Peyer's patch (tissue), 4 donors: Measurements from ENCODE around the gene TBX15. TPM values are rescaled to one million over a fixed set of nuclear protein-coding genes. Genes with fewer than 3 reads are reported as not detected.

ENCODE experiments used
- DNase-seq, 3 donors: peaks; one replicate each; pipeline ENCODE4 v3.0.0-alpha.2; 2017 to 2019
- H3K27ac ChIP-seq, 4 donors: fragments of 200-600 bp; sonication (generic); one replicate each; pipeline ENCODE4 v1.5.1; 2016 to 2019
- H3K27me3 ChIP-seq, 2 donors: fragments of 200-600 bp; sonication (generic); one replicate each; pipeline ENCODE4 v1.5.1; 2019
- H3K36me3 ChIP-seq, 3 donors: fragments of 200-600 bp; sonication (generic); one replicate each; pipeline ENCODE4 v1.5.1; 2016 to 2019
- H3K4me1 ChIP-seq, 4 donors: fragments of 200-600 bp; sonication (generic); one replicate each; pipeline ENCODE4 v1.5.1; 2016 to 2019
- H3K4me3 ChIP-seq, 4 donors: fragments of 200-600 bp; sonication (generic); 1 replicate in 3 of 4; 2 replicates in 1 of 4; pipeline ENCODE4 v1.5.1; 2016 to 2019; ENCODE audit warnings: mild to moderate bottlenecking in 1 of 4
- H3K9me3 ChIP-seq, 4 donors: fragments of 200-600 bp; sonication (generic); one replicate each; pipeline ENCODE4 v1.5.1; 2016 to 2019; ENCODE audit warnings: mild to moderate bottlenecking in 1 of 4
- POLR2A ChIP-seq, 2 donors: fragments of 450-650 bp; IDR thresholded peaks; one replicate each; pipeline ENCODE4 v1.5.1; 2017; ENCODE audit warnings: antibody characterized with exemption in 2 of 2, mild to moderate bottlenecking in 2 of 2, moderate library complexity in 2 of 2
- total RNA-seq, 4 donors: library from RNA; depleted of rRNA; stranded (reverse); fragments of >200 nt; gene quantifications; one replicate each; pipeline ENCODE4 v1.1.0, GENCODE V29; 2016
- TF ChIP-seq, protein P1 (sequence below), 6 experiments: fragments of 450-650 bp in 4 of 6; fragments of 200-600 bp in 2 of 6; sonication (generic) in 1 of 6; IDR thresholded peaks; one replicate each; pipeline ENCODE4 v1.5.1; 2017 to 2019; ENCODE audit warnings: antibody characterized with exemption in 6 of 6, mild to moderate bottlenecking in 3 of 6, moderate library complexity in 1 of 6

TBX15 gene
- total RNA-seq, 4 donors from 2014 or later = 0.40 to 3.3 TPM; not detected in 2

DNA sequence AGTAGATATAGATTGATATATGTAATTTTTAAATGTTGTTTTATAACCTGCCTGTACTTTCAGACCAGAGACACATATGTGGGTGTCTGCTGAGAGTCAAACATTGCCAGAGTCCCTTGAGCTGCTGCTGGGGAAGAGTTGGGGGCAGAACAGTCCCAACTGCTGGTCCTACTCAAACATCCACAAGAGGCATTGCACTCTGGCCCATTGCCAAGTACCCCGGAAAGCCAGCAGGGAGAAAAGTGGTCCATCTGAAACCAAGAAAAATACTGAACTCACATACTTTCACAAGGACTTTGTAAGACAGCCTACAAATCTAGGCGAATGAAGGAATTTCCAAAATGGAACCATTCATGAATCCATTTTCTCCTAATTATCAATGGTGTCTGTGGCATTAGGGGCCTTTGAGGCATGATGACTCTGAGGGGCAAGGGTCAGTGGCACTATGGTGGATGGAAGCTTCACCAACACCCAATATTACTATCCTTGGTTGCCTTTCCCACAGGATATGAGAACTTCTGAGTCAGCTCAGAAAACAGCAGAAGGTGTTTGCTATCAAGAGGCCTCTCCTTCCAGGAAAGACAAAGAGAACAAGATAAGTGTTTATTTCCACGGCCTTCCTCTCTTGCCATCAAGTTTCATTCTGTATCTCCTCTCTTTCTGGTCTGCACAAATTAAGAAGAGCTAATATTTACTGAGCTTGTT, 7.3 kb upstream of the TBX15 start:
- Histone ChIP-seq H3K4me1 (peaks cover 0 to 10% (median 0%) of the 10 kb centered on the region in 4 donors), H3K9me3 (no peaks in the 10 kb centered on the region), H3K4me3 (no peak overlapping the region), H3K36me3 (no peaks in the 10 kb centered on the region), H3K27ac (no peak overlapping the region), H3K27me3 (peaks cover 0 to 65% of the 10 kb centered on the region in 2 donors)
- TF ChIP-seq, protein P1, sequence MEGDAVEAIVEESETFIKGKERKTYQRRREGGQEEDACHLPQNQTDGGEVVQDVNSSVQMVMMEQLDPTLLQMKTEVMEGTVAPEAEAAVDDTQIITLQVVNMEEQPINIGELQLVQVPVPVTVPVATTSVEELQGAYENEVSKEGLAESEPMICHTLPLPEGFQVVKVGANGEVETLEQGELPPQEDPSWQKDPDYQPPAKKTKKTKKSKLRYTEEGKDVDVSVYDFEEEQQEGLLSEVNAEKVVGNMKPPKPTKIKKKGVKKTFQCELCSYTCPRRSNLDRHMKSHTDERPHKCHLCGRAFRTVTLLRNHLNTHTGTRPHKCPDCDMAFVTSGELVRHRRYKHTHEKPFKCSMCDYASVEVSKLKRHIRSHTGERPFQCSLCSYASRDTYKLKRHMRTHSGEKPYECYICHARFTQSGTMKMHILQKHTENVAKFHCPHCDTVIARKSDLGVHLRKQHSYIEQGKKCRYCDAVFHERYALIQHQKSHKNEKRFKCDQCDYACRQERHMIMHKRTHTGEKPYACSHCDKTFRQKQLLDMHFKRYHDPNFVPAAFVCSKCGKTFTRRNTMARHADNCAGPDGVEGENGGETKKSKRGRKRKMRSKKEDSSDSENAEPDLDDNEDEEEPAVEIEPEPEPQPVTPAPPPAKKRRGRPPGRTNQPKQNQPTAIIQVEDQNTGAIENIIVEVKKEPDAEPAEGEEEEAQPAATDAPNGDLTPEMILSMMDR (IDR thresholded peaks at IDR 0.05) = no peak
- TF ChIP-seq POLR2A (IDR thresholded peaks at IDR 0.05) = no peak
- DNase-seq = no peak

DNA sequence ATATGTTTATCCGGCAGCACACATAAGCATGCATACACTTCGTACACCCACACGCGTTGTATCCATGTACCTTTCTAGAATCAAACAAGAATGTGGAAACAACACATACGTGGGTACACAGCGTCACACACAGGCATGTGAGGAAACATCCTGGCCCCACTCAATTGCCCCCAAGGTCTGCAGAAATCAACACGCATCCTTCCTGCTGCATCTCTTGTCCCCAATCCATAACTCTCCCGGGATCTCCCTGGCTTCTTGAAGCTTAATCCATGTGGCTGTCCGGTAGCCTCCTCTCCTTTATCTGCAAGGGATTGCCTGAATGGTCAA, 5.5 kb upstream of the TBX15 start:
- Histone ChIP-seq H3K27ac (no peak overlapping the region), H3K4me3 (no peak overlapping the region), H3K4me1 (peaks cover 0 to 6% (median 0%) of the 10 kb centered on the region in 4 donors), H3K36me3 (no peaks in the 10 kb centered on the region), H3K27me3 (peaks cover 0 to 67% of the 10 kb centered on the region in 2 donors), H3K9me3 (peaks cover 0 to 4% (median 0%) of the 10 kb centered on the region in 4 donors)
- DNase-seq = no peak
- TF ChIP-seq, protein P1 (IDR thresholded peaks at IDR 0.05) = no peak
- no peak for TF ChIP-seq POLR2A (IDR thresholded peaks at IDR 0.05)

DNA sequence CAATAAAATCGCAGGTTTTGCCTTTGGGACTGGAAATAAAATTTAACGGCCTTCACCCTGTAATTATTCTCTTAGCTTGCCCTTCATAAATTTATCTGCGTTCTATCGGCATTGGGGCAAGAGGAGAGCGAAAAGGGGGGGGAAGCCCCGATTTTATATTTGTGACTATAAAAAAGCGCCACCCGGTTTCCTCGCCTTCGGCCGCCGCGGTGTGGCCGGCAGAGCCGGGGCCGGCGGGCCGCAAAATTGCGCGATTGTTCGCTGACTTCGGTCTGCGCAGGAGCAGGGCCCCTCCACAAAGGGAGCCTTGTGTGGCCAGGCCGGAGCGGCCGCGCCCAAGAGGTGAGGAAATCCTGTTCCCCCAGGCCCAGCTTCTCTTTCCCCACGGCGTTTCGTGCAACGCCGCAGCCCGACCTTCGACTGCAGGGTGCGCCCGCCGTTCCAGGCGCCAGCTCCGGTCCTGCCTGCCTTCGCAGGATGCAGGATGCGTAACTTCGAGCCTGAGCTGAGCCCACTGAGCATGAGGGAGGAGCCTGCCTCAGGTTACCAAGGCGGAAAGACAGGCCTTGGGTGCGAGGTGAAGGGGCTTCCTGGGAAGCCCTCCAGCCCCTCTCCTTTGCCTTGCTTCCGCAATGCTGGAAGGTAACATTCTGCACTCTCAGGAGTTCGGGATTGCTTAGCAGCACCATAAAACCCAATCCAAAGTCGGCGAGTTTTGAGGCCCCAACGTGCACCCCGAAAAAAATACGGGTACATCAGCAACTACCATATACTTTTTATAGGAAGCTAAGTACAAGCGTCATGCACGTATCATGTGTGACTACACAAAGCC, 4.9 kb upstream of the TBX15 start:
- peaks cover 0 to 10% (median 0%) of the 10 kb centered on the region in 4 donors for H3K4me1 ChIP-seq
- H3K4me3 ChIP-seq = no peak overlapping the region
- no peak for DNase-seq
- TF ChIP-seq, protein P1 (IDR thresholded peaks at IDR 0.05) = no peak
- peaks cover 0 to 67% of the 10 kb centered on the region in 2 donors for H3K27me3 ChIP-seq
- H3K9me3 ChIP-seq = peaks cover 0 to 4% (median 0%) of the 10 kb centered on the region in 4 donors
- no peaks in the 10 kb centered on the region for H3K36me3 ChIP-seq
- no peak overlapping the region for H3K27ac ChIP-seq

DNA sequence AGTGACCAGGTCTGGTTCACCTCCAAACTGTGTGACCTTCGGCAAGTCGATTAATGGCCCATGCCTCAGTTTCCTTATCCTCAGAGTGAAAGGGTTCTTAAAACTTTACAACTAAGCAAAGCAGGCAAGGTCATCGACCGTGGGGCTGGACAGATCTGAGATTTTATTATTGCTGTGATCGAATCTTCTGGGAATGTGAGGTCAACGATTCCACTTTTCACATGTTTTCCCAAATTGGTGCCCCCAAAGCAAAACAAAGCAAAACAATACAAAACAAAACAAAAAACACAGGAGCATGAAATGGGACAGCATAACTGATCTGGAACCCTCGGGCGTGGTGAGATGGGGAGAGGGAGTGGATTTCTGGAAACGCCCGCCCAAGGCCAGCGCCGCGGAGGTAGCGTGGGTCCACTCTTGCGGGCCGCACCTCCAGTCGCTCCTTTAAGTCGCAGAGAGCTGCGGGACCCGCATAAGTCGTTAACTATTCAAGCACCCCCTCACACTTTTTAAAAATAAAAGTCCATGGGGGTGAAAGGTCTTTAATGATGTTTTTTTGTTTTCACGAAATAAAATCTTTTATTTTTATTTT, 4.2 kb upstream of the TBX15 start:
- Histone ChIP-seq H3K27ac (no peak overlapping the region), H3K4me3 (no peak overlapping the region), H3K36me3 (no peaks in the 10 kb centered on the region), H3K9me3 (peaks cover 0 to 6% (median 0%) of the 10 kb centered on the region in 4 donors), H3K27me3 (peaks cover 0 to 71% of the 10 kb centered on the region in 2 donors), H3K4me1 (peaks cover 0 to 17% (median 0%) of the 10 kb centered on the region in 4 donors)
- no peak for TF ChIP-seq POLR2A (IDR thresholded peaks at IDR 0.05)
- TF ChIP-seq, protein P1 (IDR thresholded peaks at IDR 0.05) = no peak
- no peak for DNase-seq

DNA sequence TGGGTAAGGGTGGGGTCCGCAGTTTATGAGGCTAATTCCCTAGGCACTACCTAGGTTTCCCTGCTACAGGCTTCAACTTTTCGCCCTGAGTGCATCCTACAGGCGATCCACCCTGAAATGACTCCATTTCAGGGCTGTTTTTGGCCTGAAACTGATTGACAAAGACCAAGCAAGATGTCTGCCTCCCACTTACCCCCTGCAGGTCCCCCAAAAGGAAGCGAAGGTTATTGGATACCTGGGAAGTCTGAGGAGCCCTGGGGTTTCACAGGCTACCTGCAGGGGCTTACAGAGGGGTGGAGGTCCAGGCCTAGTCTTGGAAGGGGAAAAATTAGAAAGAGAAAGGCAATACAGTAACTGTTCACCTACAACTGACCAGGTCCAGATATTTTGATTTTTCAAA, 3.3 kb upstream of the TBX15 start:
- DNase-seq = no peak
- H3K27me3 ChIP-seq = peaks cover 0 to 79% of the 10 kb centered on the region in 2 donors
- peaks cover 0 to 23% (median 0%) of the 10 kb centered on the region in 4 donors for H3K4me1 ChIP-seq
- TF ChIP-seq POLR2A (IDR thresholded peaks at IDR 0.05) = no peak
- TF ChIP-seq, protein P1 (IDR thresholded peaks at IDR 0.05) = no peak
- H3K27ac ChIP-seq = no peak overlapping the region
- no peak overlapping the region for H3K4me3 ChIP-seq
- H3K36me3 ChIP-seq = no peaks in the 10 kb centered on the region
- H3K9me3 ChIP-seq = peaks cover 0 to 9% (median 0%) of the 10 kb centered on the region in 4 donors
